GM06990 (cell line): ENCODE data around the gene KCTD6.

Experiments
- DNase-seq: peaks from one replicate; pipeline ENCODE4 v3.0.0-alpha.2; 2011; ENCODE audit not compliant: insufficient read length; ENCODE audit errors: extremely low read depth
- H3K27me3 ChIP-seq: replicated peaks from 2 replicates; pipeline ENCODE4 v1.6.0; 2011; ENCODE audit warnings: low read length; ENCODE audit not compliant: control insufficient read depth, insufficient read depth
- H3K36me3 ChIP-seq: 2 replicates; pipeline ENCODE4 v1.5.1; 2011; ENCODE audit warnings: low read length; ENCODE audit not compliant: control insufficient read depth, insufficient read depth
- H3K4me3 ChIP-seq: replicated peaks from 2 replicates; pipeline ENCODE4 v1.5.1; 2011; ENCODE audit warnings: low read depth, mild to moderate bottlenecking, control low read depth, low read length
- CTCF ChIP-seq: IDR thresholded peaks from 2 replicates; pipeline ENCODE4 v1.5.1; 2011; ENCODE audit warnings: low read length, control low read depth, mild to moderate bottlenecking, inconsistent platforms; ENCODE audit not compliant: insufficient read depth, poor library complexity, severe bottlenecking

Gene KCTD6

DNA sequence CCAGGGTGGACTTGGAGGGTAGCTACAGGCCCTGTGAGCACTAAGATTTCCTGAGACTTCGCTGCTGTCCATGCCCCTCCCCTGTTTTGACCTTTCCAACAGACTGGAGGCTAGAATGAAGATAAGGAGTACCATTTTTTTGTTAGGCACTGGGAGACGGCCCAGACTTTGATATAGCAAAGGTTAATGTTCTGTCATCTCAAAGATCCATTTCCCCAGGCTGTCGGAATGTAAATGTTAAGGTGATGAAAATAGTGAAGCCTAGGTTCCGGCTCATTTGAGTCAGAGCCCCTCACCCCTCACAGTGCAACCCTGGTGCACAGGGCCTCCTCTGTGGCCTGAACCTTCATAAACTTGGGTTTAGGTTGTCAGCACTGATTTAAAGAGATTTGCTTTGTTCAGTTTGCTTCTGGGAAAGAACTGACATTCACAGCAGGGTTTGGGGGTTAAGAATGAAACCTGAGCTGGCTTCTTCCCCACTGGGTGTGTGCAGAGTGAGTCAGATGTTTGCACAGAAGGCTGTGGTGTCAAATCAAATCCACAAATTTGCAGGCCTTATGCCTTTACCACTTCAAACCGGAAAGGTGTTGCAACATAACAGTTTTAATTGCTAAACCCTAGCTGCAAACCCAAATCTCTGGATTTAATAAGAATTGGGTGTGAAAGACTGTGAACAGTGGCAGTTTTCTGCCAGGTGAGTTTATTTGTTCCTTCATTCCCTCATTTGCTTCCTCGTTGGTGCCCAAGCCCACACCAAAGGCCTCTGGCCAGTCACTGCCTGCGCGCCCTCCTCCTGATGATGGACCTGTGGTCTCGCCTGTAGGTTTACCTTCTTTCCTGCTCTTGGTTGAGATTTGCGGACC lies 20.6 kb upstream of the KCTD6 start:
- no peak overlapping the region for H3K4me3 ChIP-seq
- H3K27me3 ChIP-seq, result no peaks in the 10 kb centered on the region
- no peak for TF ChIP-seq CTCF
- H3K36me3 ChIP-seq, result no peaks in the 10 kb centered on the region
- no peak for DNase-seq

DNA sequence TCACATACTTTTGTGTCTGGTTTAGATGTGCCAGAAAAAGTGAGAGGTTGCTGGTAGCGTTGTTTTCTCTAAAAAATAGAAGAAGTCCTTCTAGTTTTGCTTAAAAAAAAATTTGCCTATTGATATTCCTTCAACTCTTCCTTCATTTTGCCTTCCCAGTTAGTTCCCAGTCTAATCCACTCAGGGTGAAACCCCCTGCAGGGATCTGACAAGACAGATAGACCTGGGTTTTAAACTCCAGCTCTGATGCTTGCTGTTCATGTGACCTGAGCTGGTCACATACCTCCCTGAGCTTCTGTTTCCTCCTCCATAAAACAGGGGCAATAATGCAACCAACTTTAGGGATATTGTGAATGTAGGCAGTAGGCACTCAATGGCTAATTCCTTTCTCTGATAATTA lies 18.6 kb upstream of the KCTD6 start:
- no peak for DNase-seq
- Histone ChIP-seq H3K36me3 (no peaks in the 10 kb centered on the region), H3K27me3 (no peaks in the 10 kb centered on the region), H3K4me3 (no peak overlapping the region)
- TF ChIP-seq CTCF, result no peak

DNA sequence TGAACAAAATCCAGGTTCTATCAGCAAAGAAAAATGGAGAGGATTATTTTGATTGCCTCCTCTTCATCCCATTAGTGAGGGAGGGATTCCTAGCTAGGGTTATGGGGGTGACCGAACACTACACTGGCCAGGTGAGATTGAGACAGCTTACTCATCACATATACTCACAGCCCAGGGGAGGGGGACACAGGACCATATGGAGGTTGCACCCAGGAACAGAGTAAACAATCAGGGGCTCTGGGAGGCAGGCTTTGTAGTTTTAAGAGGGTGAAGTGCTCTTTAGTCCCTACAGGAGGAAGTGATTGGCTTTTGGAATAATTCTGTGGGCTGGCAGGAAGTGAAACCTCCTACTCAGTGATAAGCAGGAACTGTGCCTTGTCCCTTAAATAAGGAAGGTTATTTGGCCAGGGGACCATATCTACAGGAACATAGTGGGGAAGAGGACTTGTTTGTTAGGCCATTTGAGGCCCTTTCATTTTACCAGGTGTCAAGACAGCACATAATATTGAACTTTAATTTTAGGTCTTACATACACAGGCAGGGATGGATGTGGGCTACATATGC lies 17.5 kb upstream of the KCTD6 start:
- Histone ChIP-seq H3K36me3 (no peaks in the 10 kb centered on the region), H3K4me3 (no peak overlapping the region), H3K27me3 (no peaks in the 10 kb centered on the region; the same call in 1 of the 2 replicates)
- TF ChIP-seq CTCF, result no peak
- DNase-seq, result no peak

DNA sequence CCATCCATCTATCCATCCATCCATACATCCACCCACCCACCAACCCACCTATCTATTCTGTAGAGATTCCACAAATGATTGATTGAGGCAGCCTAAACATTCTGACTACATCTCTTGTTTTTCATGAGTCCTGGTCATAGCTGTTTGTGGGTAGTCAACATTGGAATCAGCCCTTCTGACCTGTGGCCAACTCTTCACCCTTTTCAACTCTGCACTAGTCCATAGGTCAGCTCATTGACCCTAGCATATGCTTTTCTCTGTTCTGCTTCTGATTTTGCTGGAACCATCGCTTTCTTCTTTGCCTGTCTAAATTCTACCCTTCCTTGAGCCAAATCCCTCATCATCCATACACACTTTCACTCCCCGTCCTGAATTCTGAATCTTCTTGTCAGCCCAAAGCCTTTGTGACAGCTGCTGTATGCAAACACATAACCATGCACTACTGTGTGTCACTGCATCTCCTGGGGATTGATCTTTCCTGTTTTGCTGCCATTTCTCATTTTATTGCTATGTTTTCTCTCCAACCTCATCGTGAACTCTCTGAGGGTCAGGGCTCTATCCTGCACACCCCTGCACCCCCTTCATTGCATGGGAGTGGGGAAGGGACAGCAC lies 16.8 kb upstream of the KCTD6 start:
- H3K36me3 ChIP-seq, result no peaks in the 10 kb centered on the region
- no peaks in the 10 kb centered on the region; the same call in 1 of the 2 replicates for H3K27me3 ChIP-seq
- no peak overlapping the region for H3K4me3 ChIP-seq
- DNase-seq, result no peak
- TF ChIP-seq CTCF, result no peak

- no peaks in the 10 kb centered on the region; the same call in 1 of the 2 replicates for H3K27me3 ChIP-seq
- no peak for DNase-seq
- TF ChIP-seq CTCF, result no peak
- no peak overlapping the region for H3K4me3 ChIP-seq
- H3K36me3 ChIP-seq, result no peaks in the 10 kb centered on the region
Measured at GRCh38 chr3:58478781-58479180, 13.1 kb upstream of the KCTD6 start.
